NOMO-1 (cell line): ENCODE data around the gene BIRC7.
"Not testable (repeated sequence)": the region's sequence is repeated elsewhere in the genome, so short reads cannot be mapped to it uniquely, and the experiment has no call there.

Experiments
- DNase-seq, 2 experiments: peaks; one replicate each; lab custom pipeline; 2025; ENCODE audit not compliant: unreplicated experiment in 2 of 2; lab: John Stamatoyannopoulos, UW

BIRC7 gene

GRCh38 chr20:63244468-63244867 is 8.8 kb downstream of the BIRC7 start:
- DNase-seq: no peak

GRCh38 chr20:63246490-63247288 is 11.0 kb downstream of the BIRC7 start:
- DNase-seq: no peak

GRCh38 chr20:63247671-63248228 is 12.0 kb downstream of the BIRC7 start:
- no peak for DNase-seq

GRCh38 chr20:63248835-63249591 is 13.3 kb downstream of the BIRC7 start:
- no peak for DNase-seq

- DNase-seq: no peak
Observed at GRCh38 chr20:63249891-63250290, 14.2 kb downstream of the BIRC7 start.

GRCh38 chr20:63251350-63251749 is 15.6 kb downstream of the BIRC7 start:
- DNase-seq: not testable (repeated sequence)

GRCh38 chr20:63252284-63252711 is 16.6 kb downstream of the BIRC7 start:
- no peak for DNase-seq

- no peak for DNase-seq
Observed at GRCh38 chr20:63253065-63253437, 17.3 kb downstream of the BIRC7 start.

GRCh38 chr20:63253438-63254231 is 17.9 kb downstream of the BIRC7 start:
- DNase-seq: no peak

- DNase-seq: no peak
Observed at GRCh38 chr20:63254232-63254605, 18.5 kb downstream of the BIRC7 start, which contains the start of gene NKAIN4. TSS of gene NKAIN4 (minus strand) at chr20:63254463. CDS start at chr20:63254450, 13 bp downstream.

- DNase-seq: no peak
Observed at GRCh38 chr20:63254606-63255384, 19.1 kb downstream of the BIRC7 start.

GRCh38 chr20:63255931-63256704 is 20.4 kb downstream of the BIRC7 start:
- DNase-seq: no peak

- no peak for DNase-seq
Observed at GRCh38 chr20:63256954-63257353, 21.2 kb downstream of the BIRC7 start.

GRCh38 chr20:63257629-63258028 is 21.9 kb downstream of the BIRC7 start:
- DNase-seq: no peak

GRCh38 chr20:63258781-63259180 is 23.1 kb downstream of the BIRC7 start:
- DNase-seq: no peak

GRCh38 chr20:63259734-63260460 is 24.2 kb downstream of the BIRC7 start:
- DNase-seq: no peak

- DNase-seq: no peak
Observed at GRCh38 chr20:63260521-63260920, 24.8 kb downstream of the BIRC7 start.

GRCh38 chr20:63261060-63261794 is 25.5 kb downstream of the BIRC7 start:
- no peak for DNase-seq
